HepG2 (cell line): ENCODE results near the gene GRK5. TPM values are rescaled to one million over a fixed set of nuclear protein-coding genes. Genes with fewer than 3 reads are reported as not detected.

ENCODE experiments used
- ATAC-seq: fragments of 200-7000 bp; cut with Tn5 transposase; 3 replicates; pipeline ENCODE4 v1.9.1; 2020; ENCODE audit warnings: mild to moderate bottlenecking, moderate library complexity
- BruUV-seq: library from RNA; stranded (reverse); fragments of 400-500 nt; replicated peaks from 2 replicates; lab custom pipeline; 2021; lab: Mats Ljungman, UMichigan
- CTCF ChIA-PET: fragments of 300-600 bp; formaldehyde crosslinking; extraction: SDS; loops from one replicate; lab custom pipeline; 2021; ENCODE audit warnings: low total read pairs, inconsistent platforms, low intra/inter-chr PET ratio; lab: Yijun Ruan, JAX
- POLR2A ChIA-PET: fragments of 350-600 bp; sonication (Branson Sonifier 250); formaldehyde crosslinking; loops from one replicate; lab custom pipeline; 2020; ENCODE audit warnings: antibody characterized with exemption, inconsistent platforms; lab: Yijun Ruan, JAX
- DNase-seq: peaks from one replicate; pipeline ENCODE4 v3.0.0-alpha.2; 2015; ENCODE audit warnings: low spot score
- FAIRE-seq: peaks from 3 replicates; lab custom pipeline; 2011; peaks lifted over from hg19 to GRCh38; lab: Jason Lieb, UNC
- H2AFZ ChIP-seq: one replicate; pipeline ENCODE4 v1.6.1; 2011; ENCODE audit warnings: low read length, inconsistent platforms
- H3K27ac ChIP-seq: fragments of 300-600 bp; 3 replicates; pipeline ENCODE4 v1.8.0; 2011; ENCODE audit warnings: mixed run types, mild to moderate bottlenecking, mixed read lengths, low read length, inconsistent platforms; ENCODE audit not compliant: insufficient read depth; ENCODE audit errors: extremely low read length
- H3K27me3 ChIP-seq, 2 experiments: fragments of 200-600 bp in 1 of 2; 2 replicates in 1 of 2; 3 replicates in 1 of 2; pipeline versions ENCODE4 v1.6.0 to v1.8.0; 2011; ENCODE audit warnings: low read length in 2 of 2, mild to moderate bottlenecking in 2 of 2, moderate library complexity in 2 of 2, inconsistent platforms in 1 of 2; ENCODE audit not compliant: insufficient read depth in 2 of 2, control insufficient read depth in 1 of 2
- H3K36me3 ChIP-seq, 2 experiments: fragments of 200-600 bp in 1 of 2; replicated peaks in 1 of 2; 2 replicates in 1 of 2; 3 replicates in 1 of 2; pipeline versions ENCODE4 v1.5.1 to v1.8.0; 2011; ENCODE audit warnings: low read length in 2 of 2, inconsistent platforms in 1 of 2; ENCODE audit not compliant: insufficient read depth in 2 of 2, control insufficient read depth in 1 of 2
- H3K4me1 ChIP-seq: 2 replicates; pipeline ENCODE4 v1.5.1; 2012; ENCODE audit warnings: low read length, inconsistent platforms; ENCODE audit not compliant: insufficient read depth
- H3K4me2 ChIP-seq: 2 replicates; pipeline ENCODE4 v1.6.0; 2011; ENCODE audit warnings: low read depth, low read length, inconsistent platforms
- H3K4me3 ChIP-seq, 3 experiments: fragments of 200-600 bp in 1 of 3; sonication (generic), shearing (Covaris generic) in 1 of 3; replicated peaks in 1 of 3; 2 replicates each; pipeline ENCODE4 v1.5.1; 2011 to 2016; ENCODE audit warnings: low read length in 3 of 3, inconsistent platforms in 2 of 3, low read depth in 2 of 3, mild to moderate bottlenecking in 2 of 3, control low read depth in 1 of 3, mixed read lengths in 1 of 3; ENCODE audit not compliant: insufficient read depth in 1 of 3
- H3K79me2 ChIP-seq: one replicate; pipeline ENCODE4 v1.6.1; 2011; ENCODE audit warnings: low read length, inconsistent platforms; ENCODE audit not compliant: insufficient read depth
- H3K9ac ChIP-seq: 2 replicates; pipeline ENCODE4 v1.6.0; 2011; ENCODE audit warnings: mild to moderate bottlenecking, low read depth, low read length, inconsistent platforms; ENCODE audit not compliant: insufficient read depth
- H3K9me3 ChIP-seq: 2 replicates; pipeline ENCODE4 v1.5.1; 2012; ENCODE audit warnings: mild to moderate bottlenecking, low read length
- H4K20me1 ChIP-seq: 2 replicates; pipeline ENCODE4 v1.6.0; 2011; ENCODE audit warnings: inconsistent platforms, mild to moderate bottlenecking, low read length, moderate library complexity; ENCODE audit not compliant: insufficient read depth
- ATRX ChIP-seq: sonication (generic); formaldehyde crosslinking; IDR thresholded peaks from 2 replicates; pipeline ENCODE4 v1.4.0; 2020; ENCODE audit warnings: missing genetic modification reagents, borderline replicate concordance
- CENPX ChIP-seq: sonication (generic); formaldehyde crosslinking; IDR thresholded peaks from 2 replicates; pipeline ENCODE4 v1.9.0; 2021; ENCODE audit warnings: mild to moderate bottlenecking, missing genetic modification reagents, moderate library complexity
- EP300 ChIP-seq, 3 experiments: sonication (generic) in 1 of 3; formaldehyde crosslinking in 1 of 3; IDR thresholded peaks; 2 replicates each; pipeline versions ENCODE4 v1.5.1 to v1.6.1; 2011 to 2020; ENCODE audit warnings: low read depth in 2 of 3, low read length in 2 of 3, borderline replicate concordance in 1 of 3, improper control_type of control experiment in 1 of 3, mild to moderate bottlenecking in 1 of 3, missing genetic modification reagents in 1 of 3, moderate library complexity in 1 of 3
- FOXJ3 ChIP-seq: sonication (generic); formaldehyde crosslinking; IDR thresholded peaks from 2 replicates; pipeline ENCODE4 v1.4.0; 2020; ENCODE audit warnings: missing genetic modification reagents, mild to moderate bottlenecking, borderline replicate concordance
- GTF2F1 ChIP-seq: fragments of 150-350 bp; IDR thresholded peaks from 2 replicates; pipeline ENCODE4 v1.6.1; 2014; ENCODE audit warnings: low read length
- HDAC2 ChIP-seq: sonication (generic); formaldehyde crosslinking; IDR thresholded peaks from 2 replicates; pipeline ENCODE4 v1.4.0; 2020; ENCODE audit warnings: missing genetic modification reagents
- KLF12 ChIP-seq: sonication (generic); formaldehyde crosslinking; IDR thresholded peaks from 2 replicates; pipeline ENCODE4 v1.4.0; 2020; ENCODE audit warnings: missing genetic modification reagents, borderline replicate concordance
- PRDM15 ChIP-seq: sonication (generic); formaldehyde crosslinking; IDR thresholded peaks from 2 replicates; pipeline ENCODE4 v1.4.0; 2020; ENCODE audit warnings: missing genetic modification reagents
- TFDP1 ChIP-seq: IDR thresholded peaks from 2 replicates; pipeline ENCODE4 v1.6.1; 2016; ENCODE audit warnings: missing compliant biosample characterization, missing genetic modification reagents, borderline replicate concordance
- ZBTB14 ChIP-seq: sonication (generic); formaldehyde crosslinking; IDR thresholded peaks from 2 replicates; pipeline ENCODE4 v1.4.0; 2020; ENCODE audit warnings: missing genetic modification reagents
- ZBTB37 ChIP-seq: sonication (generic); formaldehyde crosslinking; IDR thresholded peaks from 2 replicates; pipeline ENCODE4 v1.4.0; 2020; ENCODE audit warnings: mild to moderate bottlenecking, missing genetic modification reagents
- ZFP90 ChIP-seq: sonication (generic); formaldehyde crosslinking; IDR thresholded peaks from 2 replicates; pipeline ENCODE4 v1.8.0; 2022; ENCODE audit warnings: missing genetic modification reagents, mild to moderate bottlenecking, inconsistent platforms, borderline replicate concordance
- ZNF337 ChIP-seq: sonication (generic); formaldehyde crosslinking; IDR thresholded peaks from 2 replicates; pipeline ENCODE4 v1.5.1; 2020; ENCODE audit warnings: missing genetic modification reagents, low read depth, mild to moderate bottlenecking, borderline replicate concordance
- ZNF563 ChIP-seq: sonication (generic); formaldehyde crosslinking; IDR thresholded peaks from 2 replicates; pipeline ENCODE4 v1.8.0; 2022; ENCODE audit warnings: mild to moderate bottlenecking, moderate library complexity, missing genetic modification reagents
- ZNF672 ChIP-seq: sonication (generic); formaldehyde crosslinking; IDR thresholded peaks from 2 replicates; pipeline ENCODE4 v1.8.1; 2022; ENCODE audit warnings: missing genetic modification reagents
- WGBS: methylation state at CpG from one replicate; pipeline ENCODE4 v1.1.6; 2017; ENCODE audit warnings: low lambda C conversion rate; 5-methylcytosine and 5-hydroxymethylcytosine counted together
- in situ Hi-C: cut with HindIII; loops from 2 replicates; pipeline ENCODE4 v1.10.0; 2017; ENCODE audit warnings: low pct_unique_long_range_greater_than_20kb; ENCODE audit not compliant: extremely low pct_ligation_motif_present
- intact Hi-C: fragments of 100-400 bp; cut with micrococcal nuclease; formaldehyde crosslinking; loops from one replicate; pipeline ENCODE4 v1.10.0; 2022; ENCODE audit not compliant: unreplicated experiment
- polyA plus RNA-seq, 8 experiments: library from polyadenylated mRNA; depleted of rRNA in 3 of 8; stranded (reverse) in 7 of 8; unstranded in 1 of 8; fragments of >200 nt; fragmentation: Illumina TruSeq in 4 of 8; extraction: Trizol in 4 of 8; gene quantifications; 2 replicates each; pipeline versions ENCODE4 v1.2.1 to v1.2.3, GENCODE V29; 2011 to 2016; ENCODE audit warnings: low read depth in 4 of 8, missing spikeins in 1 of 8, mixed read lengths in 1 of 8; ENCODE audit not compliant: insufficient read depth in 1 of 8
- total RNA-seq, 5 experiments: library from RNA; depleted of rRNA; stranded (reverse); fragments of >200 nt; fragmentation: Illumina TruSeq; extraction: Trizol; gene quantifications; 2 replicates each; pipeline ENCODE4 v1.2.3, GENCODE V29; 2016; ENCODE audit warnings: low read depth in 1 of 5
- TF ChIP-seq, protein P1 (sequence below): sonication (generic); formaldehyde crosslinking; IDR thresholded peaks from 2 replicates; pipeline ENCODE4 v1.8.0; 2022; ENCODE audit warnings: mild to moderate bottlenecking, missing genetic modification reagents

GRK5 gene
- total and polyA plus RNA-seq, 2 of the 13 experiments (the other 11 are each of a cell fraction or from before 2014, with no cell fraction given) = 10.4 to 12.6 TPM

- Histone ChIP-seq H3K4me2 (no peak overlapping the region), H3K4me3 (no peak overlapping the region), H3K36me3 (no peaks in the 10 kb centered on the region), H4K20me1 (no peaks in the 10 kb centered on the region), H3K27me3 (no peaks in the 10 kb centered on the region), H3K27ac (no peak overlapping the region), H3K79me2 (peaks cover 11% of the 10 kb centered on the region), H3K9ac (no peak overlapping the region), H3K9me3 (no peaks in the 10 kb centered on the region), H3K4me1 (peaks cover 41% of the 10 kb centered on the region), H2AFZ (no peak overlapping the region)
- BruUV-seq = no TSS peak
- ATAC-seq = no peak
- no peak for FAIRE-seq
- ChIA-PET POLR2A (interaction anchor here (0.8 kb wide), 1 partner anchor 68 kb away, joined by 3 read pairs; the partner anchor contains the start of gene GRK5), CTCF (no interaction called here)
- in situ Hi-C loops = no loop called here
- intact Hi-C loops = no loop called here
- WGBS = 100% methylated on average over 5 of the region's 5 CpGs
- DNase-seq = no peak
- TF ChIP-seq, protein P1, sequence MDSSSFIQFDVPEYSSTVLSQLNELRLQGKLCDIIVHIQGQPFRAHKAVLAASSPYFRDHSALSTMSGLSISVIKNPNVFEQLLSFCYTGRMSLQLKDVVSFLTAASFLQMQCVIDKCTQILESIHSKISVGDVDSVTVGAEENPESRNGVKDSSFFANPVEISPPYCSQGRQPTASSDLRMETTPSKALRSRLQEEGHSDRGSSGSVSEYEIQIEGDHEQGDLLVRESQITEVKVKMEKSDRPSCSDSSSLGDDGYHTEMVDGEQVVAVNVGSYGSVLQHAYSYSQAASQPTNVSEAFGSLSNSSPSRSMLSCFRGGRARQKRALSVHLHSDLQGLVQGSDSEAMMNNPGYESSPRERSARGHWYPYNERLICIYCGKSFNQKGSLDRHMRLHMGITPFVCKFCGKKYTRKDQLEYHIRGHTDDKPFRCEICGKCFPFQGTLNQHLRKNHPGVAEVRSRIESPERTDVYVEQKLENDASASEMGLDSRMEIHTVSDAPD (CRISPR knock-in tag) = no peak
- no peak for TF ChIP-seq TFDP1 (CRISPR knock-in tag)
- no peak for TF ChIP-seq ZNF672 (CRISPR knock-in tag)
- TF ChIP-seq ZFP90 = no peak
- TF ChIP-seq CENPX = no peak
- TF ChIP-seq ATRX (CRISPR knock-in tag) = no peak
- TF ChIP-seq FOXJ3 (CRISPR knock-in tag) = no peak
- no peak for TF ChIP-seq PRDM15 (CRISPR knock-in tag)
- TF ChIP-seq ZNF563 = no peak
- no peak for TF ChIP-seq ZBTB14
- no peak for TF ChIP-seq KLF12 (CRISPR knock-in tag)
- TF ChIP-seq ZNF337 (CRISPR knock-in tag) = no peak
- TF ChIP-seq ZBTB37 (CRISPR knock-in tag) = no peak
- TF ChIP-seq EP300 (IDR thresholded peaks at IDR 0.05; ENCODE audit: low read depth in 2 of 2, low read length in 2 of 2) = no peak
- no peak for TF ChIP-seq EP300 (CRISPR knock-in tag; IDR thresholded peaks at IDR 0.05; ENCODE audit: borderline replicate concordance)
- TF ChIP-seq GTF2F1 = no peak
- no peak for TF ChIP-seq HDAC2 (CRISPR knock-in tag)
These were observed 67.7 kb downstream of the GRK5 start for GRCh38 chr10:119275085-119275484.
